Measurements from ENCODE around the gene TNS4.

TNS4 gene

DNA sequence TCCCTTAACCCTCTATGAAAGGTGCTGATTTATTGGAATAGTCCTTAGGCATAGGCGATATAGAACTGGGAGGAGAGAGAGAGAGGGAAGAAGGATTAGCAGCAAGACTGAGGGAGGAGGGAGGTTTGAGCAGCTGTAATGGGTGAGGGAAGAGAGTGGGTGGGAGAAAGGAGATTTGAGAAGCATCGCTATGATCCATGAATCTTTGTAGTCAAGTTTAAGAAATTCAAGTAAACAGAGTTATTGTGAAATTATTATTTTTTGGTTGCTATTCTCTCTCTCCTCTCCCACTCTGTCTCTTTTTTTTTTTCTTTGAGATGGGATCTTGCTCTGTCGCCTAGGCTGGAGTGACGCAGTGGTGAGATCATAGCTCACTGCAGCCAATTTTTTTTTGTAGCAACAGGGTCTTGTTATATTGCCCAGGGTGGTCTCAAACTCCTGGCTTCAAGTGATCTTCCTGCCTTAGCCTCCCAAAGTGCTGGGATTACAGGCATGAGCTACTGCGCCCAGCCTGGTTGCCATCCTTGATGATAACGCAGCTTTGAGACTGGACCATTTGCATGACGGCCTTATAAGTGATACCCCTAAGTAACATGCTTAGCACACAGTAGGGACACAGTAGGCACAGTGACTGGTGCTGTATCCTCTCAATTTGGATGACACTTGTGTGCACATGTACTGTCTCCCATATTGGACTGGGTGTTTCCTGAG is 21.0 kb upstream of the TNS4 start:
- Histone ChIP-seq H3K4me3 (no peak overlapping the region), H3K27ac (peak overlapping the region in 17 of 21 experiments; percentile 6 to 89 (median 65))

GRCh38 chr17:40520991-40521453 is 19.6 kb upstream of the TNS4 start:
- Histone ChIP-seq H3K4me3 (no peak overlapping the region), H3K27ac (peak overlapping the region in 18 of 21 experiments; percentile 24 to 89 (median 64))

- peak overlapping the region in 15 of 21 experiments; percentile 4 to 89 (median 56) for H3K27ac ChIP-seq
- no peak overlapping the region for H3K4me3 ChIP-seq
Observed at GRCh38 chr17:40519089-40519775, 17.8 kb upstream of the TNS4 start.

DNA sequence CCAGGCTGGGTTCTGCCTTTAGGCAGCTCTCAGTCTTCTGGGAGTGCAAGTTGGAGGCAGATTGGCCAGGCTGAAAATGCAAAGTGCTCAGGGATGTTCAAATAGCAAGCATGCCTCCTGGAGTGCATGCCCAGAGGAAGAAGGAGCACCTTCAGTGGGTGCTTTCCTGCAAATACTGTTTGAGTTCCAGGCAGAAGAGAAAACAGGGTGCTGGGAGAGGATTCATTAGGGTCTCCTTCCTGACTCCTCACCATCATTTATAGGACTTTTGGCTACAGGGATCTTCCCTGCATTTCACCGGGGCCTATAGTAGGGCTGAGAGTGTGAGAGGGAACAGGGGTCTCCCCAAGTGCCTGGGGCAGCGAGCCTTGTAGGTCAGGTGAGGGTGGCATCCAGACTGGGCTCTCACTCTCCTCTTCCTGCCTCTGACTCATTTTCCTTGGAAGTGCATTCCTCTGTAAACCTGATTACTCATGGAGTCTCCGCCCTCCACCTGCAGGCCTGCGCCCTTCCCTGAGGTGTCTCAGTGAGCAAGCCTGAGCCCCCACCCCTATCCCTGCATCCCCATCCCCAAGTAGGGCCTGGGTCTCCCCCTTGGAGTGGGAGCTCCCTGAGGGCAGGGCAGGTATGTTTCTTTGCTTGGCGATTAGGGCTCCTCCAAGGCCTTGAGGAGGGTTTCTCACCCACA is 17.1 kb upstream of the TNS4 start:
- H3K4me3 ChIP-seq: no peak overlapping the region
- H3K27ac ChIP-seq: peak overlapping the region in 15 of 21 experiments; percentile 8 to 89 (median 62)

GRCh38 chr17:40517981-40518380 is 16.6 kb upstream of the TNS4 start:
- H3K27ac ChIP-seq: peak overlapping the region in 15 of 21 experiments; percentile 18 to 89 (median 63)
- peak overlapping the region in 1 of 7 experiments; percentile 3 for H3K4me3 ChIP-seq

DNA sequence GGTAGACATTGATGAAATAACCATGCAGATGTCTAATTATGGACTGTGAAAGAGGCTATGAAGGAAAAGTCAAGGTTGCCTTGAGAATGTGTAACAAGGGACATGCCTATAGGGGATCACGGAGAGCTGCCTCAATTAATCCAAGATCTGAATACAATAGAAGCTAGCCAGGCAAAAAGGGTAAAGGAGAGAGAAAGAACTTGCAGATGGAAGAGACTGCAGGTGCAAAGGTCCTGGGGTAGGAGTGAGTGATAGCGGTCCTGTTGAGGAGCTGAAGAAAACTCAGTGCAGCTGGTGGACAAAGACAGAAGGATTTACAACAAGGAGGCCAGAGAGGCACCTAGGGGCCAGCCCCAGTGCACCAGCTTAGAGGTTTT is 15.9 kb upstream of the TNS4 start:
- peak overlapping the region in 12 of 21 experiments; percentile 8 to 79 (median 62) for H3K27ac ChIP-seq
- H3K4me3 ChIP-seq: peak overlapping the region in 3 of 7 experiments; percentile 3

DNA sequence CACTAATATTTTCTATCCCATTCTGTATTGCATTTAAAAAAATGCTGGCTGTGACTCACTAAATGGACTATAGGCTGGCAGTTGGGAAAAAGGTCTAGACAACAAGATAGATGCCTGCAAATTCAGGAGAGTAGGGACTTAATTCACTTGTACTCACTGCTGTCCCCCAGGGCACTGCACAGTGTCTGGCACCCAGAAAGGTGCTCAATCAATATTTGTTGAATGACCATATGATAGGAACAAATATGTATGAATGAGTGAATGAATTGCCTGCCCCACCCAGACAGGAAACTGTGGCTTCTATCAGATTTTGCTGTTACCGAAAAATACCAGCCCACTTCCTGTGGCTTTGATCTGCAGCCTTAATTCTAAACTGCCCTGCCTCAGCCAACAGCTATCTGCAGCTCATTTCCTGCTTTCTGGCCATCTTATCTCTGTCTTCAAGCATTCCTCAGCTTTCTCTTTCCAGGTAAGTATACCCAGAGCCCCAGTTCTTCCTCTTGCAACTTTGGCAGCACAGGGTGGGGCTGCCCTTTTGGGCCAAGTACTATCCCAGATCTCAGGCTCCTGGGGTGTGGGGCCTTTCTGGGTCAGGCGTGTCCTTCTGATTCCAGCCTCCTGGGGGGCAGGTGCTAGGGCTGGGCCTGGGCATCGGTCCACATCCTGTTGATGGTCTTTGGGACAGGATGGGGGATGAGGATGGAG is 15.3 kb upstream of the TNS4 start:
- peak overlapping the region in 3 of 7 experiments; percentile 3 for H3K4me3 ChIP-seq
- H3K27ac ChIP-seq: peak overlapping the region in 12 of 21 experiments; percentile 8 to 79 (median 62)

GRCh38 chr17:40515491-40516041 is 14.1 kb upstream of the TNS4 start:
- H3K4me3 ChIP-seq: no peak overlapping the region
- peak overlapping the region in 2 of 21 experiments; percentile 1 to 75 for H3K27ac ChIP-seq

DNA sequence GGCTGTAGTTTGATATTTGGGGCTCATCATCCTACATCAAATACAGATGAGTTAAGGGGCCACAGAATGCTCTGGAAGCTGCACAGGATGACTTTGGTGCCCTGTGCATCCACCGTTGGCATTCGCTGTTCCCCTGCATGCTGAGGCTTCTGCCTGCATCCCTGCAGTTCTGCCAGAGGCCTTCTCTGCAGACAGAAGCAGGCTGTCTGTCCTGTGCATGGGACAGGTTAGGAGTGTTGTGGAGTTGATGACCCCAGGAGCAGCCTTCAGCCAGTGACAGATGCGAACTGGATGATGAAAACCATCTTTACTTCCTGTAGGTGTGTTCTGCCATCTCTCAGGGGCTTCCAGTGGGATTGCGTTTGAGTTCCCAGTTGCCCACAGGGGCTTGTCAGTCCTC is 13.6 kb upstream of the TNS4 start:
- Histone ChIP-seq H3K4me3 (no peak overlapping the region), H3K27ac (peak overlapping the region in 2 of 21 experiments; percentile 1 to 75)

GRCh38 chr17:40514013-40514875 is 12.8 kb upstream of the TNS4 start:
- Histone ChIP-seq H3K27ac (no peak overlapping the region), H3K4me3 (no peak overlapping the region)

GRCh38 chr17:40511667-40512220 is 10.3 kb upstream of the TNS4 start:
- Histone ChIP-seq H3K4me3 (no peak overlapping the region), H3K27ac (peak overlapping the region in 1 of 21 experiments; percentile 76)

DNA sequence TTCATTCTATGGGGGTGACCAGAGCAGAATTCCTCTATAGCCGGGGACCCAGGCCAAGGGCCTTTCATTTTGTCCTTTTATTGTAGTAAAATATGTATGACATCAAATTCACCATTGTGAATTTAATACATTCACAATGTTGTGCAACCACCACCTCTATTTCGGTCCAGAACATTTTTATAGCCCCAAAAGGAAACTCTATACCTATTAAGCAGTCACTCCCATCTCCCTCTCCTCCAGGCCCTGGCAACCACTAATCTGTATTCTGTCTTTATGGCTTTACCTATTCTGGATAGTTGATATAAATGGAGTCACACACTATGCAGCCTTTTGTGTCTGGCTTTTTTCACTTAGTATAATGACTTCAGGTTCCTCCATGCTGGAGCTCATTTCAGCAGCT is 9.7 kb upstream of the TNS4 start:
- peak overlapping the region in 8 of 21 experiments; percentile 22 to 76 (median 50) for H3K27ac ChIP-seq
- H3K4me3 ChIP-seq: no peak overlapping the region

DNA sequence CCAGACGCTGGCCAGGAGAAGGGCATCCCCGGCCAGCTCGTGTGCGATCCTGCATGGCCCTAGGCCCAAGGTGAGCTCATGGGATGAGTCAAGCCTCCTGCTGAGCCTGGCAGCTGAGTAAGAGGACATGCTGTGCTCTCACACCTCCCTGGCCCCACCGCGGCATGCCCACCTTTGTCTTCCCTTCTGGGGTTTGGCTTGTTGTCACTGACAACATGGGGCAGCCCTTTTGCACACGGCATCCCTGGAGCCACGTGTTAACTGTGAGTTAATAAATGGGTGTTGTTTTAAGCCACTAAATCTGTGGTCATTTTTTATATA is 8.9 kb upstream of the TNS4 start:
- H3K27ac ChIP-seq: peak overlapping the region in 7 of 21 experiments; percentile 28 to 76 (median 37)
- H3K4me3 ChIP-seq: no peak overlapping the region

- Histone ChIP-seq H3K4me3 (no peak overlapping the region), H3K27ac (peak overlapping the region in 8 of 21 experiments; percentile 28 to 70 (median 36))
Observed at GRCh38 chr17:40509626-40510327, 8.4 kb upstream of the TNS4 start.

- H3K4me3 ChIP-seq: no peak overlapping the region
- no peak overlapping the region for H3K27ac ChIP-seq
Observed at GRCh38 chr17:40506786-40507185, 5.4 kb upstream of the TNS4 start.

DNA sequence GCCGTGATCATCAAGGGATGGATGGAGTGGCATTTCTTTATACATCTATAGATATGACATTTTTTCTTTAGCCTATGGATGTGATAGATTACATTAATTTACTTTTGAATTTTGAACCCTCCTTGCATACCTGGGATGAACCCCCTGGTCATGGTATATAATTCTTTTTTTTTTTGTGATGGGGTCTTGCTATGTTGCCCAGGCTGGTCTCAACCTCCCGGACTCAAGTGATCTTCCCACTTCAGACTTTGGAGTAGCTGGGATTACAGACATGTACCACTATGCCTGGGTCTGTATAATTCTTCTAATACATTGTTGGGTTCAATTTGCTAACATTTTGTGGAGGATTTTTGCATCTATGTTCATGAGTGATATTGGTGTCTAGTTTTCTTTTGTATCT is 1.7 kb upstream of the TNS4 start:
- no peak overlapping the region for H3K4me3 ChIP-seq
- no peak overlapping the region for H3K27ac ChIP-seq

DNA sequence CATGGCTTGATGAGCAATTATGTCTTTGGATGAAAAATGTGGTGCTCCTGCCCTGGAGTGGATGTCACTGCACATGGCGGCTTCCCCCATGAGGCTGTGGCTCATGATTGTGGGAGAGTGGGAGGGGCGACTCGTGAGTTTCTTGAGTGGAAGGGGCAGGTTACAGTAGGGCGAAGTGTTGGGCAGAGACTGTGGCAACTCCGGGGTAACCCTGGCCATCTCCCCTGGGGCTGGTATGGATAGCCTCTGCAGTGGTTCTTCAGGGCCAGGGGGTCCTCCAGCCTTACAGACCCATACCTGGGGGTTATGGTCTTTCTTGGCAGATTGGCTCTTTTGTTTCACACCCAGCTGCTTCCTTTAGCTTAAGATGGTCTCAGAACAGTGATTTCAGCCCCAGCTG is 1.3 kb upstream of the TNS4 start:
- no peak overlapping the region for H3K4me3 ChIP-seq
- H3K27ac ChIP-seq: no peak overlapping the region

DNA sequence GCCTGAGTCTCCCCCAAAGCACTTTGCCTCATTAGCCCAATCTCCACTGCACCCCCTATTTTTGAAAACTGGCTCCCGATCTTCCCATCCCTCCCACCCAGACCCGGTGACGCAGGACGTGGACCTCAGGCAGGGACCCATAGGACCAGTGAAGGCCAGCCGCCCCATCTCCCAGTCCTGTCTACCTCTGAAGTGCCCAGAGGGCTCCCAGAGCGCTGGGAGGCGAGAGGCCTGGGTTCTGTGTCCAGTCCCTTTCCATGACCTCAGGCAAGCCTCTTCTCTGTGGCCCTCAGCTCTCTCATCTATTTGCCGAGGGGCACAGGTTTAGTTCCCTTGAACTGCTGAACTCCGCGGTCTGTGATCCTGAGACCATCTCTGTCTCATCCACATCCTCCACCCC is 714 bp downstream of the TNS4 start:
- peak overlapping the region; percentile 24 to 89 (median 81) for H3K27ac ChIP-seq
- H3K4me3 ChIP-seq: peak overlapping the region; percentile 27 to 54 (median 37)

All from skin epidermis (tissue), 12 donors.